Heart right ventricle (tissue), 16 donors: Measurements from ENCODE around the gene CEP128. TPM values are rescaled to one million over a fixed set of nuclear protein-coding genes. Genes with fewer than 3 reads are reported as not detected.

ENCODE experiments used
- ATAC-seq, 8 donors: fragments of 200-7000 bp; cut with Tn5 transposase; one replicate each; pipeline ENCODE4 v1.9.1; 2020; ENCODE audit warnings: mild to moderate bottlenecking in 8 of 8, moderate library complexity in 8 of 8, moderate number of reproducible peaks in 1 of 8
- DNase-seq, 2 donors: peaks; one replicate each; pipeline ENCODE4 v3.0.0-alpha.2; 2020
- H3K27ac ChIP-seq, 10 donors: fragments of 200-600 bp; sonication (generic) in 2 of 10; one replicate each; pipeline versions ENCODE4 v1.5.0 to v1.8.0; 2020 to 2022; ENCODE audit warnings: mild to moderate bottlenecking in 3 of 10
- H3K27me3 ChIP-seq, 7 donors: fragments of 200-600 bp; one replicate each; pipeline ENCODE4 v1.8.0; 2021 to 2022; ENCODE audit warnings: mild to moderate bottlenecking in 2 of 7
- H3K36me3 ChIP-seq, 9 donors: fragments of 200-600 bp; sonication (generic) in 1 of 9; one replicate each; pipeline versions ENCODE4 v1.5.0 to v1.8.0; 2020 to 2022; ENCODE audit warnings: mild to moderate bottlenecking in 2 of 9
- H3K4me1 ChIP-seq, 9 donors: fragments of 200-600 bp; sonication (generic) in 1 of 9; one replicate each; pipeline versions ENCODE4 v1.5.0 to v1.8.0; 2020 to 2022; ENCODE audit warnings: mild to moderate bottlenecking in 4 of 9
- H3K4me3 ChIP-seq, 10 donors: fragments of 200-600 bp; sonication (generic) in 2 of 10; one replicate each; pipeline versions ENCODE4 v1.5.0 to v1.8.0; 2020 to 2022; ENCODE audit warnings: mild to moderate bottlenecking in 7 of 10, moderate library complexity in 2 of 10
- H3K9me3 ChIP-seq, 11 donors: fragments of 200-600 bp in 10 of 11; sonication (generic) in 2 of 11; one replicate each; pipeline versions ENCODE4 v1.5.0 to v1.8.0; 2013 to 2022; ENCODE audit warnings: mild to moderate bottlenecking in 2 of 11, control low read depth in 1 of 11, moderate library complexity in 1 of 11
- CTCF ChIP-seq, 9 donors: fragments of 200-600 bp; sonication (generic) in 2 of 9; IDR thresholded peaks; one replicate each; pipeline versions ENCODE4 v1.5.0 to v1.8.0; 2021 to 2022; ENCODE audit warnings: antibody characterized with exemption in 9 of 9, mild to moderate bottlenecking in 5 of 9, moderate library complexity in 1 of 9
- WGBS, 2 donors: extraction: QIAGEN DNeasy Blood & Tissue Kit; methylation state at CpG; one replicate each; pipeline ENCODE4 v1.1.7; 2013; ENCODE audit warnings: inconsistent platforms in 1 of 2; 5-methylcytosine and 5-hydroxymethylcytosine counted together
- intact Hi-C, 10 donors: fragments of 100-400 bp; cut with DNase I; formaldehyde crosslinking; loops; one replicate each; pipeline versions ENCODE4 v1.11.1 to v1.14.2; 2022
- long read RNA-seq, 3 donors: library from polyadenylated mRNA; unstranded; transcript quantifications; one replicate each; pipeline ENCODE4 v2.0.0, GENCODE V29; 2020 to 2021
- polyA plus RNA-seq, 2 donors: library from polyadenylated mRNA; stranded (reverse); fragments of 200-250 nt; gene quantifications; one replicate each; pipeline ENCODE4 v1.2.3, GENCODE V29; 2013
- total RNA-seq, 10 donors: library from RNA; stranded (reverse); fragmentation: NEBNext Ultra II Directional in 3 of 10; extraction: Animal tissue kit (Norgen Biotek cat#: 25700) in 3 of 10; gene quantifications; one replicate each; pipeline versions ENCODE4 v1.2.1 to v1.2.4, GENCODE V29; 2021 to 2023
- donor health status: Arrhythmogenic right ventricular cardiomyopathy.
- donor health status: ischemic (EF 13 %, LVEDD 7.1; RV severe dilation, severe dysfunction).
- donor health status: healthy with polysubstance abuse.
- donor health status: DM: no; HTN: yes; CAD: no.
- donor health status: DM: no; HTN: no; CAD: no.
- donor health status: ischemic (EF 25% LVEDD 6.9; RV normal size, moderate dysfunction).
- donor health status: ischemic (EF 25% LVEDD 5.7; RV mildly dilated, moderate dysfunction).
- donor health status: healthy.
- donor health status: DM: yes; HTN: yes; CAD: no.
- donor health status: Ischemic cardiomyopathy.
- donor health status: ischemic (EF 35%, LVEDD 5.7; RV mildly dilated, moderate dysfunction).
- donor health status: nonischemic (EF 11% LVEDD 7.7; RV severe dilation, severe dysfunction).
- donor health status: DM: yes; HTN: yes; CAD: no.
- donor health status: PGD.
- donor health status: ischemic (EF 29% LVEDD 5.4; RV normal size, mild dysfunction).
- donor health status: nonischemic (EF 23%, LVEDD 6.1; RV moderate dilation, normal function).

Gene CEP128
- total RNA-seq (1 to 10 TPM; 2.1 to 4.9 (median 3.8) TPM), polyA plus RNA-seq (1 to 10 TPM in 1 of 2 donors, under 1 TPM in 1; 0.93 to 2.2 TPM)
- long read RNA-seq, donor 1, partial matches to known transcripts: 0 of 1 reads
- long read RNA-seq, donor 1, other reads (novel, unspliced or antisense): 1 of 1 reads
- long read RNA-seq, donor 2, full-length matches to known transcripts: 1 of 5 reads
- long read RNA-seq, donor 2, partial matches to known transcripts: 2 of 5 reads
- long read RNA-seq, donor 2, other reads (novel, unspliced or antisense): 2 of 5 reads
- long read RNA-seq, donor 3, full-length matches to known transcripts: 1 of 9 reads
- long read RNA-seq, donor 3, partial matches to known transcripts: 5 of 9 reads
- long read RNA-seq, donor 3, other reads (novel, unspliced or antisense): 3 of 9 reads

- peaks cover 0 to 22% (median 12%) of the 10 kb centered on the region in 9 donors for H3K4me1 ChIP-seq
- peak within 1 kb of the TSS in 8 of 10 donors; percentile 15 to 84 (median 56) for H3K27ac ChIP-seq
- DNase-seq (peak; percentile 94 to 98), ATAC-seq (peak; percentile 100)
- H3K27me3 ChIP-seq: peaks cover 0 to 10% (median 2%) of the 10 kb centered on the region in 7 donors
- H3K36me3 ChIP-seq: no peaks in the 10 kb centered on the region
- WGBS, 2 donors: 1 to 2% methylated on average over 40 of the region's 40 CpGs
- TF ChIP-seq CTCF (IDR thresholded peaks at IDR 0.05): no peak
- H3K4me3 ChIP-seq: peak within 1 kb of the TSS; percentile 52 to 87 (median 72)
- intact Hi-C loops: no loop called here
- H3K9me3 ChIP-seq: no peaks in the 10 kb centered on the region
Observed at GRCh38 chr14:80941241-80942185, at the start of gene CEP128. Gene CEP128, minus strand, starts transcription at chr14:80941738.

GRCh38 chr14:80988735-80989429, 47.3 kb upstream of the CEP128 start:
- DNase-seq: no peak
- Histone ChIP-seq H3K9me3 (no peaks in the 10 kb centered on the region), H3K27ac (no peak overlapping the region), H3K4me1 (peaks cover 0 to 4% (median 0%) of the 10 kb centered on the region in 9 donors), H3K27me3 (peaks cover 0 to 44% (median 19%) of the 10 kb centered on the region in 7 donors), H3K36me3 (no peaks in the 10 kb centered on the region), H3K4me3 (no peak overlapping the region)
- no peak for ATAC-seq
- 74 to 75% methylated on average over 6 of the region's 6 CpGs for WGBS, 2 donors
- TF ChIP-seq CTCF (IDR thresholded peaks at IDR 0.05): no peak
- intact Hi-C loops: loop anchor here in 3 of 10 donors (5.0 to 10.0 kb wide), 2 partner anchors 37 to 934 kb away; no protein-coding TSS in a partner anchor

GRCh38 chr14:80988192-80988591, 46.7 kb upstream of the CEP128 start:
- no peaks in the 10 kb centered on the region for H3K9me3 ChIP-seq
- H3K4me1 ChIP-seq: no peaks in the 10 kb centered on the region
- intact Hi-C loops: loop anchor here in 3 of 10 donors (5.0 to 10.0 kb wide), 2 partner anchors 36 to 933 kb away; no protein-coding TSS in a partner anchor
- H3K27ac ChIP-seq: no peak overlapping the region
- DNase-seq (no peak), ATAC-seq (no peak)
- no peak for TF ChIP-seq CTCF (IDR thresholded peaks at IDR 0.05)
- H3K27me3 ChIP-seq: peaks cover 0 to 41% (median 19%) of the 10 kb centered on the region in 7 donors
- WGBS, 2 donors: 39 to 43% methylated on average over 1 of the region's 1 CpG
- H3K36me3 ChIP-seq: no peaks in the 10 kb centered on the region
- H3K4me3 ChIP-seq: no peak overlapping the region
